Testis (tissue), 3 donors: ENCODE results near the gene CCDC177. TPM values are rescaled to one million over a fixed set of nuclear protein-coding genes. Genes with fewer than 3 reads are reported as not detected.

Source experiments
- DNase-seq: peaks from one replicate; pipeline ENCODE4 v3.0.0-alpha.2; 2019
- H3K27ac ChIP-seq, 2 donors: fragments of 200-600 bp; sonication (generic); one replicate each; pipeline ENCODE4 v1.5.1; 2019
- H3K27me3 ChIP-seq: fragments of 200-600 bp; sonication (generic); one replicate; pipeline ENCODE4 v1.5.1; 2019
- H3K36me3 ChIP-seq: fragments of 200-600 bp; sonication (generic); one replicate; pipeline ENCODE4 v1.5.1; 2017; ENCODE audit warnings: low read depth; ENCODE audit errors: missing control alignments
- H3K4me1 ChIP-seq: fragments of 200-600 bp; sonication (generic); one replicate; pipeline ENCODE4 v1.5.1; 2019
- H3K4me3 ChIP-seq, 2 donors: fragments of 200-600 bp; sonication (generic); one replicate each; pipeline ENCODE4 v1.5.1; 2017 to 2019
- H3K9me3 ChIP-seq: fragments of 200-600 bp; sonication (generic); one replicate; pipeline ENCODE4 v1.5.1; 2017
- POLR2A ChIP-seq: fragments of 450-650 bp; IDR thresholded peaks from one replicate; pipeline ENCODE4 v1.6.1; 2017; ENCODE audit warnings: antibody characterized with exemption, mild to moderate bottlenecking, moderate library complexity
- WGBS, 2 donors: methylation state at CpG; one replicate each; pipeline ENCODE4 v1.1.5; 2018; 5-methylcytosine and 5-hydroxymethylcytosine counted together
- intact Hi-C: fragments of 100-400 bp; cut with DNase I; formaldehyde crosslinking; loops from one replicate; pipeline ENCODE4 v1.15.1; 2023; ENCODE audit warnings: low total_unique reads
- polyA plus RNA-seq: library from polyadenylated mRNA; stranded (reverse); fragments of 350-450 nt; fragmentation: Illumina TruSeq; extraction: RNeasy Lipid Tissue Mini Kit (QIAGEN cat#74804); gene quantifications from one replicate; pipeline ENCODE4 v1.2.3, GENCODE V29; 2014; ENCODE audit warnings: low read depth, low replicate concordance; ENCODE audit not compliant: insufficient read depth
- total RNA-seq, 2 donors: library from RNA; depleted of rRNA; stranded (reverse); fragments of >200 nt; gene quantifications; one replicate each; pipeline ENCODE4 v1.2.3, GENCODE V29; 2016
- TF ChIP-seq, protein P1 (sequence below), 3 experiments: fragments of 450-650 bp in 2 of 3; fragments of 200-600 bp in 1 of 3; sonication (generic) in 1 of 3; IDR thresholded peaks; one replicate each; pipeline ENCODE4 v1.5.1; 2016 to 2019; ENCODE audit warnings: antibody characterized with exemption in 3 of 3, mild to moderate bottlenecking in 2 of 3, moderate library complexity in 1 of 3

The CCDC177 gene
- total and polyA plus RNA-seq, 3 donors from 2014 or later: 0.63 to 1.9 (median 1.7) TPM

GRCh38 chr14:69527635-69528034 lies 47.0 kb downstream of the CCDC177 start:
- WGBS, 2 donors: 96 to 97% methylated on average over 4 to 14 of the region's 14 CpGs

GRCh38 chr14:69525896-69526295 lies 48.8 kb downstream of the CCDC177 start:
- no peaks in the 10 kb centered on the region for H3K27me3 ChIP-seq
- TF ChIP-seq, protein P1, sequence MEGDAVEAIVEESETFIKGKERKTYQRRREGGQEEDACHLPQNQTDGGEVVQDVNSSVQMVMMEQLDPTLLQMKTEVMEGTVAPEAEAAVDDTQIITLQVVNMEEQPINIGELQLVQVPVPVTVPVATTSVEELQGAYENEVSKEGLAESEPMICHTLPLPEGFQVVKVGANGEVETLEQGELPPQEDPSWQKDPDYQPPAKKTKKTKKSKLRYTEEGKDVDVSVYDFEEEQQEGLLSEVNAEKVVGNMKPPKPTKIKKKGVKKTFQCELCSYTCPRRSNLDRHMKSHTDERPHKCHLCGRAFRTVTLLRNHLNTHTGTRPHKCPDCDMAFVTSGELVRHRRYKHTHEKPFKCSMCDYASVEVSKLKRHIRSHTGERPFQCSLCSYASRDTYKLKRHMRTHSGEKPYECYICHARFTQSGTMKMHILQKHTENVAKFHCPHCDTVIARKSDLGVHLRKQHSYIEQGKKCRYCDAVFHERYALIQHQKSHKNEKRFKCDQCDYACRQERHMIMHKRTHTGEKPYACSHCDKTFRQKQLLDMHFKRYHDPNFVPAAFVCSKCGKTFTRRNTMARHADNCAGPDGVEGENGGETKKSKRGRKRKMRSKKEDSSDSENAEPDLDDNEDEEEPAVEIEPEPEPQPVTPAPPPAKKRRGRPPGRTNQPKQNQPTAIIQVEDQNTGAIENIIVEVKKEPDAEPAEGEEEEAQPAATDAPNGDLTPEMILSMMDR (IDR thresholded peaks at IDR 0.05): no peak
- no peak for TF ChIP-seq POLR2A
- no peak for DNase-seq
- no peaks in the 10 kb centered on the region for H3K4me1 ChIP-seq
- H3K36me3 ChIP-seq: no peaks in the 10 kb centered on the region
- no peak overlapping the region for H3K27ac ChIP-seq
- 80 to 82% methylated on average over 6 of the region's 6 CpGs for WGBS, 2 donors
- H3K4me3 ChIP-seq: no peak overlapping the region
- intact Hi-C loops: no loop called here
- no peaks in the 10 kb centered on the region for H3K9me3 ChIP-seq

More at GRCh38 chr14:69527635-69528034, 47.0 kb downstream of the CCDC177 start:
- H3K36me3 ChIP-seq: no peaks in the 10 kb centered on the region
- no peak overlapping the region for H3K27ac ChIP-seq
- DNase-seq: no peak
- intact Hi-C loops: no loop called here
- H3K9me3 ChIP-seq: no peaks in the 10 kb centered on the region
- no peak overlapping the region for H3K4me3 ChIP-seq
- TF ChIP-seq, protein P1 (IDR thresholded peaks at IDR 0.05): no peak
- no peak for TF ChIP-seq POLR2A
- no peaks in the 10 kb centered on the region for H3K4me1 ChIP-seq
- H3K27me3 ChIP-seq: no peaks in the 10 kb centered on the region

DNA sequence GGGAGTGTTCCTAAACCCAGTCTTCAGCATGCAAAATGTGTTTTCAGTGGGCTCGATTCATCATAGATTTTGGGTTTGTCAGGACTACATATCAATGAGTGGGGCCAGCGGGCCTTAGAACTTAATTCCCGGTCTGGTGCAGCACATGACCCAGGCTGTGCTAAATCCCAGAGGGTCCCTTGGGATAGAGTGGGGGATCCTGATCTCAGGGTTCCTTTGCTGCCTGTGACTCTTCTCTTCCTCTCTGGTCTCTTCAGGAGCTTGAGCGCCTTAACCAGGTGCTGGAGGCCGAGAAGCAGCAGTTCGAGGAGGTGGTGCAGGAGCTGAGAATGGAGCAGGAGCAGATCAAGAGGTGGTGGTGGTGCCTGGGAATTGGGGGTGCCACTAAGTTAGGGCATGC lies 52.6 kb downstream of the CCDC177 start:
- TF ChIP-seq, protein P1 (IDR thresholded peaks at IDR 0.05): no peak
- TF ChIP-seq POLR2A: no peak
- intact Hi-C loops: no loop called here

More for the DNA sequence above, 52.6 kb downstream of the CCDC177 start:
- Histone ChIP-seq H3K27ac (no peak overlapping the region), H3K36me3 (no peaks in the 10 kb centered on the region), H3K4me3 (no peak overlapping the region), H3K9me3 (no peaks in the 10 kb centered on the region), H3K4me1 (no peaks in the 10 kb centered on the region), H3K27me3 (no peaks in the 10 kb centered on the region)
- DNase-seq: no peak
- 90 to 93% methylated on average over 6 of the region's 6 CpGs for WGBS, 2 donors

Other genes starting within 250 kb of the CCDC177 start
- 10 to 100 TPM; 57.3 to 74.5 TPM for gene ERH, start 176.6 kb downstream of the CCDC177 start, total RNA-seq
- gene ERH, start 176.6 kb downstream of the CCDC177 start, polyA plus RNA-seq: 176 TPM
- gene SLC39A9, start 176.2 kb downstream of the CCDC177 start, total RNA-seq: 10 to 100 TPM; 59.9 to 73.3 TPM
- gene SLC39A9, start 176.2 kb downstream of the CCDC177 start, polyA plus RNA-seq: 38.0 TPM
- gene PLEKHD1, start 90.1 kb downstream of the CCDC177 start, total RNA-seq: 1 to 10 TPM in 1 of 2 donors, under 1 TPM in 1; 0.87 to 1.1 TPM
- 1.9 TPM for gene PLEKHD1, start 90.1 kb downstream of the CCDC177 start, polyA plus RNA-seq
- 10 to 100 TPM; 38.7 to 39.5 TPM for gene SUSD6, start 36.7 kb upstream of the CCDC177 start, total RNA-seq
- 27.7 TPM for gene SUSD6, start 36.7 kb upstream of the CCDC177 start, polyA plus RNA-seq
- gene SRSF5, start 192.3 kb upstream of the CCDC177 start, total RNA-seq: 100 to 1,000 TPM; 500 to 530 TPM
- gene SRSF5, start 192.3 kb upstream of the CCDC177 start, polyA plus RNA-seq: 341 TPM
- gene SLC10A1, start 222.4 kb upstream of the CCDC177 start, total RNA-seq: not detected
- 0.30 TPM for gene SLC10A1, start 222.4 kb upstream of the CCDC177 start, polyA plus RNA-seq